K562 (cell line): ENCODE results near the gene ZKSCAN4. TPM values are rescaled to one million over a fixed set of nuclear protein-coding genes. Genes with fewer than 3 reads are reported as not detected.

Experiments
- AFF1 ChIP-seq, 2 experiments: fragments of 450-650 bp; IDR thresholded peaks; 2 replicates each; pipeline ENCODE4 v1.6.1; 2018; ENCODE audit warnings: mild to moderate bottlenecking in 2 of 2, low read depth in 1 of 2; ENCODE audit not compliant: partially characterized antibody in 2 of 2
- CC2D1A ChIP-seq: fragments of 450-650 bp; IDR thresholded peaks from 2 replicates; pipeline ENCODE4 v1.6.1; 2017; ENCODE audit warnings: mild to moderate bottlenecking
- FOXP4 ChIP-seq: sonication (generic); formaldehyde crosslinking; IDR thresholded peaks from 2 replicates; pipeline ENCODE4 v1.8.0; 2022; ENCODE audit warnings: mild to moderate bottlenecking, missing genetic modification reagents, borderline replicate concordance
- GABPB2 ChIP-seq: fragments of 250-450 bp; sonication (Bioruptor Pico); conservative IDR thresholded peaks from 2 replicates; pipeline ENCODE4 v1.5.1; 2021; ENCODE audit warnings: mild to moderate bottlenecking
- GTF2F1 ChIP-seq: IDR thresholded peaks from 2 replicates; pipeline ENCODE4 v1.6.1; 2011; ENCODE audit warnings: low read depth, low read length, improper control_type of control experiment
- HINFP ChIP-seq: fragments of 450-650 bp; conservative IDR thresholded peaks from 2 replicates; pipeline ENCODE4 v1.6.1; 2016; ENCODE audit warnings: missing genetic modification characterization, low read depth, mild to moderate bottlenecking, control low read depth, missing compliant biosample characterization
- HMG20A ChIP-seq: fragments of 450-650 bp; formaldehyde crosslinking; conservative IDR thresholded peaks from 2 replicates; pipeline ENCODE4 v1.4.0; 2020; ENCODE audit warnings: mild to moderate bottlenecking, mixed read lengths
- LCOR ChIP-seq: sonication (generic); formaldehyde crosslinking; IDR thresholded peaks from 2 replicates; pipeline ENCODE4 v1.8.0; 2022; ENCODE audit warnings: mild to moderate bottlenecking, missing genetic modification reagents
- NUFIP1 ChIP-seq: fragments of 450-650 bp; IDR thresholded peaks from 2 replicates; pipeline ENCODE4 v1.6.1; 2018; ENCODE audit not compliant: partially characterized antibody
- RNF2 ChIP-seq: sonication (generic); IDR thresholded peaks from 2 replicates; pipeline ENCODE4 v1.6.1; 2016
- SAP30 ChIP-seq: fragments of 200-600 bp; sonication (generic); IDR thresholded peaks from 2 replicates; pipeline ENCODE4 v1.6.1; 2012; ENCODE audit warnings: borderline replicate concordance, low read depth, mild to moderate bottlenecking, moderate library complexity, low read length, control low read depth, inconsistent platforms; ENCODE audit not compliant: insufficient read depth, poor library complexity, severe bottlenecking
- TRIM25 ChIP-seq: fragments of 450-650 bp; IDR thresholded peaks from 2 replicates; pipeline ENCODE4 v1.7.0; 2016; ENCODE audit warnings: borderline replicate concordance
- XRCC5 ChIP-seq: fragments of 200-400 bp; formaldehyde crosslinking; IDR thresholded peaks from 2 replicates; pipeline ENCODE4 v1.6.1; 2017; ENCODE audit warnings: low read depth, mild to moderate bottlenecking, low read length
- ZNF324 ChIP-seq: fragments of 250-450 bp; sonication (Bioruptor Pico); IDR thresholded peaks from 2 replicates; pipeline ENCODE4 v1.4.0; 2020; ENCODE audit warnings: mild to moderate bottlenecking
- ZNF347 ChIP-seq: fragments of 450-650 bp; formaldehyde crosslinking; IDR thresholded peaks from 2 replicates; pipeline ENCODE4 v1.4.0; 2020; ENCODE audit warnings: low read depth, mild to moderate bottlenecking, moderate library complexity
- polyA plus RNA-seq, 8 experiments: library from polyadenylated mRNA; depleted of rRNA in 4 of 8; stranded (reverse) in 5 of 8; unstranded in 3 of 8; fragments of >200 nt; fragmentation: Nextera tagmentation in 2 of 8; fragmentation: Illumina TruSeq in 1 of 8; extraction: Ambion mirVana in 2 of 8; extraction: Trizol in 1 of 8; gene quantifications; 2 replicates each; pipeline versions ENCODE4 v1.2.1 to v1.2.3, GENCODE V29; 2011 to 2014; ENCODE audit warnings: inconsistent platforms in 1 of 8, missing spikeins in 1 of 8
- total RNA-seq, 7 experiments: library from RNA; depleted of rRNA in 6 of 7; stranded (reverse); fragments of >200 nt in 6 of 7; fragmentation: Illumina TruSeq in 2 of 7; extraction: Trizol in 2 of 7; gene quantifications; 2 replicates each; pipeline versions ENCODE4 v1.2.1 to v1.2.3, GENCODE V29; 2011 to 2021; ENCODE audit warnings: low replicate concordance in 1 of 7

ZKSCAN4 gene
- total and polyA plus RNA-seq, 9 of the 15 experiments (the other 6 are each of a cell fraction or from before 2014, with no cell fraction given): 1.2 to 5.3 (median 4.7) TPM

GRCh38 chr6:28212510-28213212 lies 39.4 kb downstream of the ZKSCAN4 start (continued):
- TF ChIP-seq FOXP4 (0 out of 2 replicates have a peak, but pooled peaks have one; percentile 33), AFF1 (IDR thresholded peaks at IDR 0.05; ENCODE audit: low read depth in 1 of 2, partially characterized antibody in 2 of 2) (peak; percentile 23 to 93), XRCC5 (peak; percentile 67; the same call in 1 of the 2 replicates), NUFIP1 (peak; percentile 94), HMG20A (CRISPR knock-in tag) (0 out of 2 replicates have a peak, but pooled peaks have one; percentile 40), LCOR (CRISPR knock-in tag) (peak; percentile 79; the same call in 1 of the 2 replicates), TRIM25 (0 out of 2 replicates have a peak, but pooled peaks have one; percentile 38), GABPB2 (CRISPR knock-in tag) (0 out of 2 replicates have a peak, but pooled peaks have one; percentile 14), ZNF347 (CRISPR knock-in tag) (no peak), HINFP (tag) (no peak), ZNF324 (CRISPR knock-in tag) (no peak), RNF2 (peak; percentile 93), GTF2F1 (0 out of 2 replicates have a peak, but pooled peaks have one; percentile 60), SAP30 (no peak), CC2D1A (no peak)
